GM18868 (cell line): ENCODE data around the gene UFSP1.
"Not testable (repeated sequence)": the region's sequence is repeated elsewhere in the genome, so short reads cannot be mapped to it uniquely, and the experiment has no call there.

Source experiments
- ATAC-seq: cut with Tn5 transposase; IDR thresholded peaks from one replicate; pipeline ENCODE4 v1.9.1; 2021; ENCODE audit warnings: mild to moderate bottlenecking, moderate library complexity; ENCODE audit not compliant: unreplicated experiment

Gene UFSP1

GRCh38 chr7:100888988-100889750, at the start of gene UFSP1:
Gene UFSP1, minus strand, starts transcription at chr7:100889715. Its CDS starts 444 bp downstream, at chr7:100889271.
- ATAC-seq: peak; percentile 25

- not testable (repeated sequence) for ATAC-seq
These were observed 46.7 kb upstream of the UFSP1 start for GRCh38 chr7:100936167-100936566.

- ATAC-seq: not testable (repeated sequence)
These were observed 45.9 kb upstream of the UFSP1 start for GRCh38 chr7:100935381-100935780.

GRCh38 chr7:100933734-100934133, 44.2 kb upstream of the UFSP1 start:
- ATAC-seq: no peak

GRCh38 chr7:100929808-100930174, 40.3 kb upstream of the UFSP1 start:
- ATAC-seq: no peak

- not testable (repeated sequence) for ATAC-seq
These were observed 34.1 kb upstream of the UFSP1 start for GRCh38 chr7:100923616-100924015.

- no peak for ATAC-seq
These were observed 31.5 kb upstream of the UFSP1 start for GRCh38 chr7:100921039-100921438.

GRCh38 chr7:100919779-100920437, 30.4 kb upstream of the UFSP1 start:
- not testable (repeated sequence) for ATAC-seq

- not testable (repeated sequence) for ATAC-seq
These were observed 29.8 kb upstream of the UFSP1 start for GRCh38 chr7:100919335-100919734.

- ATAC-seq: no peak
These were observed 25.4 kb upstream of the UFSP1 start for GRCh38 chr7:100914879-100915447.

- no peak for ATAC-seq
These were observed 24.8 kb upstream of the UFSP1 start for GRCh38 chr7:100914208-100914878.

- ATAC-seq: no peak
These were observed 22.0 kb upstream of the UFSP1 start for GRCh38 chr7:100911484-100911883.

- ATAC-seq: not testable (repeated sequence)
These were observed 20.9 kb upstream of the UFSP1 start for GRCh38 chr7:100910443-100910842.

- no peak for ATAC-seq
These were observed 19.0 kb upstream of the UFSP1 start for GRCh38 chr7:100908512-100908911.

- ATAC-seq: no peak
These were observed 13.1 kb upstream of the UFSP1 start for GRCh38 chr7:100902638-100903037.

GRCh38 chr7:100901921-100902332, 12.4 kb upstream of the UFSP1 start:
- no peak for ATAC-seq

- ATAC-seq: no peak
These were observed 11.5 kb upstream of the UFSP1 start for GRCh38 chr7:100900978-100901377.

- ATAC-seq: no peak
These were observed 9.9 kb upstream of the UFSP1 start for GRCh38 chr7:100899432-100899831.

GRCh38 chr7:100897772-100898454, 8.4 kb upstream of the UFSP1 start:
- ATAC-seq: no peak

- no peak for ATAC-seq
These were observed 7.5 kb upstream of the UFSP1 start for GRCh38 chr7:100896732-100897608.
